Activated T-cell treated with anti-CD3 and anti-CD28 coated beads for 4 hours (primary cell): ENCODE results near the gene ANAPC2.

ENCODE experiments used
- DNase-seq: peaks from one replicate; pipeline ENCODE4 v3.0.0-alpha.2; 2020

Gene ANAPC2

GRCh38 chr9:137213160-137214060, 25.1 kb upstream of the ANAPC2 start:
- no peak for DNase-seq

DNA sequence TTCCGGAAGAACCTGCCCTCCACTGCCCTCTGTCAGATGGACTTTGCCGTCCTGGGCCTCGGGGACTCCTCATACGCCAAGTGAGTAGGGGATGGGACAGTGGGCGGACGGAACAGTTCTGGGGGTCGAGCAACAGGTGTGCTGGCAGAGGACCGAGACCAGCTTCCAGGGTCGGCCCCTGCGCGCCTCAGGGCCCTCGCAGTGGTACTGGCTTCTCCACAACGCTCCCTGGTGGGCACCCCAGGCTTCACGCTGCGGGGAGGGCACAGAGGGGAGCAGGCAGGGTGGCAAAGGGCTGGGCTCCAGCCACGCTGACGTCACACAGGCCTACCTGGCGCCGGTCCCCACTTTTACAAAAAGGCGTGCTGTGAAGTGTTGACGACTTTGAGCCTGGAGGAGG, 24.2 kb upstream of the ANAPC2 start:
- DNase-seq: no peak

GRCh38 chr9:137211532-137211931, 23.2 kb upstream of the ANAPC2 start:
- no peak for DNase-seq

DNA sequence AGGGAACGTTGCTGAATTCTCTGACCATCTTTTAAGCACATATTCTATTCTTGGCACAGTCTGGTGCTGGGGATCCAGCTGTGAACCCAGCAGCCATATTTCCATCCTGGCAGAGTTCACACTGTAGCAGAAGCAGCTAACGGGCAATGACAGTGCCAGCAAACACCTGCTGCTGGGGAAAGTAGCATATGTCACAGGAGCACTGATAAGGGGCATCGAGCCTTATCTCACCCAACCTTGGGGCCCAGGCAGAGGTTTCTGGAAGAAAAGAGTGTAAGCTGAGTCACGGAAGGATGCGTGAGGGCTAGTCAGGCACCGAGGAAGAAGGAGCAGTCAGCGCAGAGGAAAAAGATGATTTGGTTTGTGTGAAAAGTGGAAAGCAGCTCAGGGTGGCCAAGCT, 18.2 kb upstream of the ANAPC2 start:
- DNase-seq: no peak

DNA sequence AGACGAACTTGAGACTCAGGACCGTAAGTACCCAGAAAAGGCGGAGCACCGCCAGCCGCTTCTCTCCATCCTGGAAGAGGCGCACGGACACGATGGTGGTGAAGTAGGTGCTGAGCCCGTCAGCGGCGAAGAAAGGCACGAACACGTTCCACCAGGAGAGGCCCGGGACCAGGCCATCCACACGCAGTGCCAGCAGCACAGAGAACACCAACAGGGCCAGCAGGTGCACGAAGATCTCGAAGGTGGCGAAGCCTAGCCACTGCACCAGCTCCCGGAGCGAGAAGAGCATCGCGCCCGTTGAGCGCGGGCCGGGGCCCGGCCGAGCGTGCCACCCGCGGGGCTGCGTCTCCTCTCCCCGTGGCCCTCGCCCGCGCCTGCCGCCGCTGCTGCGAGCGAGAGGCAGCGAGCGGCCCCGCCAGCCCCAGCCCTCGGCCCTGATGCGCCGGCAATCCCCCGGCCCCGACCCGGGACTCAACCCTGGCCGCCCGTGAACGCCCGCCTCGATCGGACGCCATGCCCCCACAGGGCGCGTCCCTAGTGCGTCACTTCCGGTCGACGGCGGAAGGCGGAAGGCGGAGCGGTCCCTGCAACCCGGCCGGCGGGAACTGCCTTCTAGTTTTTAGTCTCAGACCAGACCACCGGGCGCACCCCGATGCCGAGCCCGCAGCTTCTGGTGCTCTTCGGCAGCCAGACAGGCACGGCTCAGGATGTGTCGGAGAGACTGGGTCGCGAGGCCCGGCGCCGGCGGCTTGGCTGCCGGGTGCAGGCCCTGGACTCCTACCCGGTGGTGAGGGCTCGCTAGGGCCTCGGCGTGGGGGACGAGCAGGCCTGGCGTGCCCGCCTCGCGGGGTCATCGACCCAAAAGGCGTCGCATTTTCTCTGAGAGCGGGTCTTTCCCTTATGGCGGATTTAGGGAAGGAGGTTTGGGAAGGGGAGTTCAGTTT, 17.0 kb upstream of the ANAPC2 start, which contains the start of the genes NDOR1 and TMEM203:
NDOR1 (plus strand) TSS at position 575 of the 944 bp plus-strand sequence; CDS start at position 653, 78 bp downstream.
TMEM203 (minus strand) TSS at position 523 of the 944 bp plus-strand sequence; CDS start at position 289, 234 bp downstream.
- peak; percentile 93 for DNase-seq

- DNase-seq: no peak
Observed at GRCh38 chr9:137204731-137205125, 16.4 kb upstream of the ANAPC2 start.

GRCh38 chr9:137202966-137203365, 14.6 kb upstream of the ANAPC2 start:
- DNase-seq: no peak

DNA sequence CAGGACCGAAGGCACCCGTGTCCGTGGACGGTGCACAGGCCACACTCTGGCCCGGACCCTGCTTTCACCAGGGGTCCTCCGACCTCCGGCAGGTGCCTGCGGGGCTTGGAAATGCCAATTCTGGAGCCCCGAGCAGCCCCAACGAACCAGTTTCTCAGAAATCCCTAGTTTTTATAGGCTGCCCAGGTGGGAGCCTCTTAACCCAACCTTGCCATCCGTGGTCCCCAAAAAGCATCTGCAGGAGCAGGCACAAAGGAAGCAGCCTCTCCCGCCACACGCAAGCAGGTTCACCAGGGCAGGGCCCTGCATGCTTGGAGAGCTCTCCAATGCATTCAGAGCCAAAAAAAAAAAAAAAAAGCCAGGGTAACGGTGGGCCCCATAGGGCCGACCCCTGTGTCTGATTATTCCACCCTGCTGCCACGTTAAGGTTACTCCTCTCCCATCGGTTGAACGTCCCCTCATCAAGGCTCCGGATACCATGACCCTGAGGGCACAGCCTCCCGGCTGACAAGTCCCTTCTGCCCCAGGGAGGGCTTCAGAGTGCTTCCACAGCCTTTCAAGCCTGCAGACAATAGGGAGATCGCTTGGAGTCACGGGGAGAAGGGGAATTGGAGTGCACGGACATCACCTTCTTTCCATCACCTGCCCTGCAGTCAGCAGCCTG, 13.0 kb upstream of the ANAPC2 start:
- no peak for DNase-seq

DNA sequence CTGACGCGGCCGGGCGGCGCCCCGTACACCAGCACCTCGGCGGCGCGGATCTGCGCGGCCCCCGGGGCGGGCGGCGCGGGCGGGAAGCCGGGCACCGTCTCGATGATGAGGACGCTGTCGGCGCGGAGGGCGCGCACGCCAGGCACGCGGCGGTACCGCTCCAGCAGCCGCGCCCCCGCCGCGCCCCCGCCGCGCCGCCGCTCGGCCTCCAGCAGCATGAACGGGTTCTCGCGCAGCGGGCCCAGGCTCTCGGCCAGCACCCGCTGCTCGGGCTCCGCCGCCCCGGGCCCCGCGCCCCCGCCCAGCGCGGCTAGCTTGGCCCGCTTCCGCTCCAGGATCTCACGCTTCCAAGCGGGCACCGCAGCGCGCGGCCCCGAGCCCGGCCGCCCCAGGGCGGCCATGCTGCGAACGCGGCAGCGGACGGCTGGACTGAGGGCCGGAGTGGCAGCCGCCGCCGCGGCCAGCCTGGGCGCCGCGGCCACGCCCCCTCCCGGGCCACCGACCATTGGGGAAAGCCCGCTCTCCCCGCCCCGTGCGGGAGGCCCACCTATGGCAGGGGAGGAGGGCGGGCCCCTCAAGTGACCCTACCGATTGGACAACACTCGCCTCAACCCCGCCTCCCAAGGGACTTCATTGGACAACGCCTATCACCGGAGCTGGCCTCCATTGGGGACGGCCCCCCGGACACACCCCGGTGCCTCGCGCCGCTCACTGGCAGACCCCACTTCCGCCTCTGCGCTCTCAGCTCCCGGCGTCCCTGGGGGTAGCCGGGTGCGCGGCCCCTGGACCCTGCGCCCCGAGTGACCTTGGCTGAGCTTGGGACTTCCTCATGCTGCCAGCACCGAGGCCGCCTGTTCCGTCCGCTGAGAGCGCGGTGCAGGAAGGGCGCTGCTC, 12.2 kb upstream of the ANAPC2 start, which contains the start of gene TPRN:
TPRN (minus strand) TSS at position 431 of the 894 bp plus-strand sequence; CDS start at position 401, 30 bp downstream.
- peak; percentile 96 for DNase-seq

DNA sequence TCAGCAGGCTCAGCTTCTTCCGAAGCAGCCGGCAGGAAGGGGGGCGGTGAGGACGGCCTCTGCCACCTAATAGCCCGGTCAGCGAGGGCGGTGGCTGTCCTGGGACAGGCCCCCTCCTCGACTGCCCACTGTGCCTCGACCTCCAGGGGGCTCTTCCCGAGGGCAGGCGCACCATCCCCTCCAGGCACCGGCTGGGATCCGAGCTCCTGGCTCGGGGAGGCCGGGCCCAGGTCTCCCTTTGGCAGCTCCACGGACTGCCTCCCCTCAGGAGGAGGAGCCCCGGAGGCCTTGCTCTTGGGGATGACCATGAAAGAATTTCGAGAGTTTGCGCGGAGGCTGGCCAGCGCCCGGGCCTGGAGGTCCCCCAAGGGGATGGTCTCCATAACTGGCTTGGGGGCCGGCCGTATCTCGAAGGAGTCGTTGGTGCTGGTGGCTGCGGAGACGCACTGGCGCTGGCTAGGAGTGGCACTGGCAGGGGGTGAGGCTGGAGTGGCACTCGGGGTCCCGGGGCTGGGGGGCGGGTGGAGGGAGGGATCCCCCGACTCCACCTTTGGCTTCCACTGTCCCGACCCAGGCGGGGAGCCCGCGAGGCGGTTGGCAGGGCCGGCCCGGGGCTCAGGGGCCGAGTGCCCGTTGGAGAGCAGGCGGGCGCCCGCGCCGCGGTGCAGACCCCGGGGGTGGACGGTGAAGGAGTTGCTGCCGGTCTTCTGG, 11.2 kb upstream of the ANAPC2 start:
- DNase-seq: no peak

- no peak for DNase-seq
Observed at GRCh38 chr9:137198902-137199283, 10.5 kb upstream of the ANAPC2 start.

DNA sequence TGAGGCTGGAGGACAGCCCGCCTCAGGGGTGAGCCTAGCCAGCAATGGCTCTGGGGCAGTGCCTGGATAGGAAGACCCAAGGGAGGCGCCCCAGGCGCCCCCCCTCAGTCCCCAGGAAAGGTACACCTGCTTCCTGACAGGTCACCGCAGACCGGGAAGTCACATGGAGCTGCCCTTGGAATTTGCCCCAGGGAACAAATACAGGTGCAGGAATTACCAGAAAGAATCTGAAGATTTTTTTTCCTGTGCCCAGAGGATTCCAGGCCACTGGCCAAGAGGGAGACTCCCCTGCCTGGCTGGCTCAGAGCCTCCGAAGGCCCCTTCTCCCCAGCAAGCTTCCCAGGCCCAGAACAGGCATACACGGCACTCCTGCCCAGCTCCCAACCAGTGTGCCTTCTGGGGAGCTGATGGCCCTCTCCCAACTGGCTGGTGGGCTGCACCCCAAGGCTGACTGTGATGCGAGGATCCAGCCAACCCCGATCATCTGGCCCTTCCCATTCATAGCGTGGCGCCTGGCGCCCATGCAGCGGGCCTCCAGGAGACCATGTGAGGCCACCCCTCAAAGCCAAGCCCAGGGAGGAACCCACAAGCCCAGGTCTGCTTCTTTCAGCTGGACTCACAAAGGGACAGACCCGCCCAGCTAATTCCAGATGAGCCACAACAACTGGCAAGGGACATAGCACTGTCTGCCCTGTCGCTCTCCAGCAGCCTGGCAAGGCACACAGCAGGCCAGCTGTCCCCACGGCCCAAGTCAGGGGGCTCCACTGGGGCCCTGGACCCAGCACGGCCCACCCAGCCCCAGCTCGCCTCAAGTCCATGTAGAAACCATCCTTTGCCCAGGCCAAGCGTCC, 9.9 kb upstream of the ANAPC2 start:
- no peak for DNase-seq

GRCh38 chr9:137195525-137196220, 7.3 kb upstream of the ANAPC2 start:
- DNase-seq: no peak

GRCh38 chr9:137194909-137195308, 6.5 kb upstream of the ANAPC2 start:
- DNase-seq: no peak

- DNase-seq: no peak
Observed at GRCh38 chr9:137194388-137194787, 6.0 kb upstream of the ANAPC2 start.

- no peak for DNase-seq
Observed at GRCh38 chr9:137193771-137194170, 5.4 kb upstream of the ANAPC2 start.

- no peak for DNase-seq
Observed at GRCh38 chr9:137192859-137193258, 4.5 kb upstream of the ANAPC2 start.

GRCh38 chr9:137192448-137192780, 4.1 kb upstream of the ANAPC2 start:
- no peak for DNase-seq

GRCh38 chr9:137191691-137192447, 3.5 kb upstream of the ANAPC2 start:
- DNase-seq: no peak
